GM19239 (cell line): ENCODE results near the gene SMYD2.
A peak's percentile ranks its signal among the peaks of the same experiment; 100 is the strongest.

Source experiments
- DNase-seq: peaks from one replicate; pipeline ENCODE4 v3.0.0; 2011; ENCODE audit warnings: low spot score; ENCODE audit not compliant: insufficient read length
- FAIRE-seq: peaks from 2 replicates; lab custom pipeline; 2011; peaks lifted over from hg19 to GRCh38; lab: Jason Lieb, UNC

Gene SMYD2

GRCh38 chr1:214281021-214281719 is at the start of gene SMYD2:
SMYD2 (plus strand) TSS chr1:214281159; CDS start chr1:214281255, 96 bp downstream.
- FAIRE-seq (no peak), DNase-seq (peak; percentile 80)

GRCh38 chr1:214233856-214234634 is 46.9 kb upstream of the SMYD2 start:
- no peak for FAIRE-seq
- no peak for DNase-seq

GRCh38 chr1:214234635-214235025 is 46.3 kb upstream of the SMYD2 start:
- FAIRE-seq (no peak), DNase-seq (no peak)

- DNase-seq, result no peak
- FAIRE-seq, result no peak
These were observed 44.5 kb upstream of the SMYD2 start for GRCh38 chr1:214236477-214236876.

GRCh38 chr1:214241060-214241459 is 39.9 kb upstream of the SMYD2 start:
- FAIRE-seq, result no peak
- DNase-seq, result no peak

GRCh38 chr1:214244252-214244651 is 36.7 kb upstream of the SMYD2 start:
- FAIRE-seq, result no peak
- no peak for DNase-seq

- DNase-seq (no peak), FAIRE-seq (no peak)
These were observed 36.1 kb upstream of the SMYD2 start for GRCh38 chr1:214244841-214245240.

- DNase-seq (no peak), FAIRE-seq (no peak)
These were observed 33.4 kb upstream of the SMYD2 start for GRCh38 chr1:214247501-214248041.

GRCh38 chr1:214248311-214249085 is 32.5 kb upstream of the SMYD2 start:
- FAIRE-seq (no peak), DNase-seq (no peak)

- no peak for DNase-seq
- FAIRE-seq, result no peak
These were observed 31.3 kb upstream of the SMYD2 start for GRCh38 chr1:214249651-214250050.

GRCh38 chr1:214251354-214251753 is 29.6 kb upstream of the SMYD2 start:
- DNase-seq (no peak), FAIRE-seq (no peak)

- FAIRE-seq (no peak), DNase-seq (no peak)
These were observed 25.4 kb upstream of the SMYD2 start for GRCh38 chr1:214255509-214255908.

- no peak for FAIRE-seq
These were observed 21.5 kb upstream of the SMYD2 start for GRCh38 chr1:214259353-214259977.

GRCh38 chr1:214260561-214261205 is 20.3 kb upstream of the SMYD2 start:
- FAIRE-seq, result no peak
- DNase-seq, result no peak

More at GRCh38 chr1:214259353-214259977, 21.5 kb upstream of the SMYD2 start:
- no peak for DNase-seq

- FAIRE-seq, result peak; percentile 78
- peak; percentile 30 for DNase-seq
These were observed 19.5 kb upstream of the SMYD2 start for GRCh38 chr1:214261206-214262123.

- DNase-seq (no peak), FAIRE-seq (no peak)
These were observed 16.8 kb upstream of the SMYD2 start for GRCh38 chr1:214264196-214264595.

- FAIRE-seq, result no peak
- no peak for DNase-seq
These were observed 16.0 kb upstream of the SMYD2 start for GRCh38 chr1:214264976-214265375.

GRCh38 chr1:214270097-214270650 is 10.8 kb upstream of the SMYD2 start:
- DNase-seq, result no peak

More at GRCh38 chr1:214270097-214270650, 10.8 kb upstream of the SMYD2 start:
- no peak for FAIRE-seq
